GM12864 (cell line): ENCODE data around the gene C1orf122.

Experiments
- DNase-seq: peaks from one replicate; pipeline ENCODE4 v3.0.0-alpha.2; 2011; ENCODE audit warnings: low read depth
- H3K4me3 ChIP-seq: 2 replicates; pipeline ENCODE4 v1.5.1; 2011; ENCODE audit warnings: mild to moderate bottlenecking, low read depth, low read length, control low read depth
- CTCF ChIP-seq: IDR thresholded peaks from 2 replicates; pipeline ENCODE4 v1.5.1; 2011; ENCODE audit warnings: low read depth, mild to moderate bottlenecking, moderate library complexity, low read length, control low read depth, inconsistent platforms; ENCODE audit errors: missing control alignments

C1orf122 gene

GRCh38 chr1:37845786-37846185, 38.2 kb downstream of the C1orf122 start:
- TF ChIP-seq CTCF = no peak
- no peak overlapping the region for H3K4me3 ChIP-seq
- no peak for DNase-seq

- H3K4me3 ChIP-seq = no peak overlapping the region
- no peak for DNase-seq
- TF ChIP-seq CTCF = no peak
Measured at GRCh38 chr1:37846647-37847339, 39.2 kb downstream of the C1orf122 start.

GRCh38 chr1:37849480-37849879, 41.9 kb downstream of the C1orf122 start:
- no peak for DNase-seq
- TF ChIP-seq CTCF = no peak
- no peak overlapping the region for H3K4me3 ChIP-seq

DNA sequence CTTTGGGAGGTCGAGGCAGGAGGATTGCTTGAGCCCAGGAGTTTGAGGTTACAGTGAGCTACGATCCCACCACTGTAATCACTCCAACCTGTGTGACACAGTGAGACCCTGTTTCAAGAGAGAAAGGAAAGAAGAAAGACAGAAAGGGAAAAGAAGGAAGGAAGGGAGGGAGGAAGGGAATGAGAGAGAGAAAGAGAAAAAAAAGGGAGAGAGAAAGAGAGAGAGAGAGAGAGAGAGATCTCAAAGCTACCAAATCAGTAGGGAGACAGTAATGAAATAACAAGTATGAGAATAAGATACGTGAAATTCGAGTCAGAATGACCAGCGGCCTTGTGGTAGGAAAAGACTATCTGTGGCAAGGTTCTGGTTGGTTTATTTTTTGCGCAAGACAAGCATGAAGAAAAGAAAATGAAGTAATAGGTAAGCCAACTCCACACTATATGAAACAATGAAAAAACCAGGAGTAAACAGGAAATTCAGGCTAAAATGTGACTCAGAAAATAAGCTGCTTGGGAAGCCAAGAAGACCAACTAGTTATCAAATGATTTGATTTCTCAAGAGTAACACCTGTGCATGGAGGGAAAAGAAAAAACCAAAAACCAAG, 42.9 kb downstream of the C1orf122 start:
- H3K4me3 ChIP-seq = no peak overlapping the region
- no peak for DNase-seq
- TF ChIP-seq CTCF = no peak

GRCh38 chr1:37851262-37851661, 43.7 kb downstream of the C1orf122 start:
- DNase-seq = no peak
- TF ChIP-seq CTCF = no peak
- no peak overlapping the region for H3K4me3 ChIP-seq

- no peak for DNase-seq
- no peak for TF ChIP-seq CTCF
- no peak overlapping the region for H3K4me3 ChIP-seq
Measured at GRCh38 chr1:37851782-37852210, 44.2 kb downstream of the C1orf122 start.

DNA sequence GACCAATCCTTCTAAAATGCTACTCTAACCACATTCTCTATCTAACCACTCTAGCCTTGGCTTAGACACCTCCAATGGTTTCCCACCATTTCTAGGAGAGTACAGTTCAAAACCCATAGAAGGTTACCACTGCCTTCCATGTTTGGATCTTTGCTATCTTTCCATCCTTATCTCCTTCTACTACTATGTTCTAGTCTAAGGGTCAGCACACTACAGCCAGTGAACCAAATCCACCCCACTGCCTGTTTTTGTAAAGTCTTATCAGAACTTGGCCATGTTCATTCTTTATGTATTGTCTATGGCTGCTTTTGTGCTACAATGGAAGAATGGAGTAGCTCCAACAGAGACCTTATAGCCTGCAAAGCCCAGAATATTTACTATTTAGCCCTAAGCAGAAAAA, 45.6 kb downstream of the C1orf122 start:
- no peak for TF ChIP-seq CTCF
- no peak for DNase-seq
- no peak overlapping the region for H3K4me3 ChIP-seq
